WTC11 (cell line): ENCODE results near the gene NOL4L. TPM values are rescaled to one million over a fixed set of nuclear protein-coding genes. Genes with fewer than 3 reads are reported as not detected.

Experiments used
- ATAC-seq: fragments of 200-7000 bp; cut with Tn5 transposase; 2 replicates; pipeline ENCODE4 v1.10.0; 2021; ENCODE audit warnings: mild to moderate bottlenecking, moderate library complexity
- CTCF ChIA-PET: fragments of 300-600 bp; sonication (Branson Sonifier 250); formaldehyde crosslinking; loops from one replicate; lab custom pipeline; 2021; ENCODE audit warnings: antibody characterized with exemption; lab: Charles Lee
- POLR2A ChIA-PET: fragments of 350-600 bp; sonication (Branson Sonifier 250); formaldehyde crosslinking; loops from one replicate; lab custom pipeline; 2021; ENCODE audit warnings: antibody characterized with exemption; lab: Charles Lee
- DNase-seq: peaks from one replicate; pipeline ENCODE4 v3.0.0; 2021; ENCODE audit warnings: low spot score
- H3K27ac Mint-ChIP-seq: 2 replicates; pipeline ENCODE4 v1.8.0; 2021; ENCODE audit warnings: mixed read lengths
- H3K27me3 Mint-ChIP-seq: 2 replicates; pipeline ENCODE4 v1.8.0; 2021; ENCODE audit warnings: low read depth, mild to moderate bottlenecking, moderate library complexity, mixed read lengths
- H3K36me3 Mint-ChIP-seq: 2 replicates; pipeline ENCODE4 v1.8.0; 2021; ENCODE audit warnings: mixed read lengths
- H3K4me1 Mint-ChIP-seq: 2 replicates; pipeline ENCODE4 v1.8.0; 2022; ENCODE audit warnings: mixed read lengths
- H3K4me3 Mint-ChIP-seq: 2 replicates; pipeline ENCODE4 v1.8.0; 2021; ENCODE audit warnings: mild to moderate bottlenecking, moderate library complexity, mixed read lengths
- H3K9me3 Mint-ChIP-seq: 2 replicates; pipeline ENCODE4 v1.8.0; 2021; ENCODE audit warnings: mixed read lengths
- ATF6 ChIP-seq: sonication (generic); formaldehyde crosslinking; IDR thresholded peaks from 2 replicates; pipeline ENCODE4 v1.8.1; 2023; ENCODE audit warnings: mild to moderate bottlenecking, missing genetic modification reagents
- CBFB ChIP-seq: sonication (generic); formaldehyde crosslinking; IDR thresholded peaks from 2 replicates; pipeline ENCODE4 v1.8.1; 2022; ENCODE audit warnings: mild to moderate bottlenecking, low read depth, missing genetic modification reagents
- GRHL2 ChIP-seq: fragments of 250-450 bp; sonication (Bioruptor Pico); IDR thresholded peaks from 2 replicates; pipeline ENCODE4 v1.8.0; 2022; ENCODE audit warnings: mild to moderate bottlenecking, moderate library complexity; ENCODE audit not compliant: insufficient replicate concordance, severe bottlenecking
- GTF2I ChIP-seq: fragments of 250-450 bp; sonication (Bioruptor Pico); conservative IDR thresholded peaks from 2 replicates; pipeline ENCODE4 v1.4.0; 2021; ENCODE audit warnings: mild to moderate bottlenecking
- HMGA2 ChIP-seq: fragments of 250-450 bp; sonication (Bioruptor Pico); IDR thresholded peaks from 2 replicates; pipeline ENCODE4 v1.4.0; 2021; ENCODE audit warnings: mild to moderate bottlenecking, moderate library complexity
- JUN ChIP-seq: sonication (generic); formaldehyde crosslinking; IDR thresholded peaks from 2 replicates; pipeline ENCODE4 v1.8.0; 2023; ENCODE audit warnings: mild to moderate bottlenecking, missing genetic modification reagents
- MYBL2 ChIP-seq: sonication (generic); formaldehyde crosslinking; IDR thresholded peaks from 2 replicates; pipeline ENCODE4 v1.8.1; 2023; ENCODE audit warnings: mild to moderate bottlenecking, moderate library complexity, missing genetic modification reagents
- OVOL2 ChIP-seq: fragments of 250-450 bp; sonication (Bioruptor Pico); IDR thresholded peaks from 2 replicates; pipeline ENCODE4 v1.9.0; 2021; ENCODE audit warnings: mild to moderate bottlenecking, borderline replicate concordance
- PREB ChIP-seq: sonication (generic); formaldehyde crosslinking; IDR thresholded peaks from 2 replicates; pipeline ENCODE4 v1.8.1; 2022; ENCODE audit warnings: mild to moderate bottlenecking, missing genetic modification reagents, moderate library complexity, borderline replicate concordance
- RELA ChIP-seq: sonication (generic); formaldehyde crosslinking; IDR thresholded peaks from 2 replicates; pipeline ENCODE4 v1.8.1; 2022; ENCODE audit warnings: missing genetic modification reagents, mild to moderate bottlenecking, borderline replicate concordance
- SMAD3 ChIP-seq: sonication (generic); formaldehyde crosslinking; IDR thresholded peaks from 2 replicates; pipeline ENCODE4 v1.8.0; 2022; ENCODE audit warnings: missing genetic modification reagents, mild to moderate bottlenecking, borderline replicate concordance
- SOX15 ChIP-seq: fragments of 250-450 bp; sonication (Bioruptor Pico); IDR thresholded peaks from 2 replicates; pipeline ENCODE4 v1.9.0; 2021; ENCODE audit warnings: mild to moderate bottlenecking
- ZBTB43 ChIP-seq: sonication (generic); formaldehyde crosslinking; IDR thresholded peaks from 2 replicates; pipeline ENCODE4 v1.8.1; 2023; ENCODE audit warnings: mild to moderate bottlenecking, missing genetic modification reagents
- ZNF219 ChIP-seq: sonication (generic); formaldehyde crosslinking; IDR thresholded peaks from 2 replicates; pipeline ENCODE4 v1.8.0; 2023; ENCODE audit warnings: missing genetic modification reagents, mild to moderate bottlenecking, borderline replicate concordance
- ZNF232 ChIP-seq: sonication (generic); formaldehyde crosslinking; IDR thresholded peaks from 2 replicates; pipeline ENCODE4 v1.8.0; 2022; ENCODE audit warnings: mild to moderate bottlenecking, missing genetic modification reagents
- ZNF425 ChIP-seq: fragments of 250-450 bp; sonication (Bioruptor Pico); conservative IDR thresholded peaks from 2 replicates; pipeline ENCODE4 v1.9.0; 2021; ENCODE audit warnings: mild to moderate bottlenecking
- ZSCAN18 ChIP-seq: fragments of 250-450 bp; sonication (Bioruptor Pico); IDR thresholded peaks from 2 replicates; pipeline ENCODE4 v2.1.2; 2022; ENCODE audit warnings: mild to moderate bottlenecking, moderate library complexity
- total RNA-seq: library from RNA; stranded (reverse); gene quantifications from 3 replicates; pipeline ENCODE4 v1.2.3, GENCODE V29; 2021

The NOL4L gene
- total RNA-seq, 1 experiment from 2014 or later: 29.0 TPM

GRCh38 chr20:32433311-32434021, 151.7 kb downstream of the NOL4L start (continued):
- TF ChIP-seq ZSCAN18 (no peak), ZNF425 (CRISPR knock-in tag) (no peak)

- POLR2A ChIA-PET: no interaction called here
- no peak overlapping the region for H3K27ac Mint-ChIP-seq
- H3K27me3 Mint-ChIP-seq: no peaks in the 10 kb centered on the region
- no peak for ATAC-seq
- H3K9me3 Mint-ChIP-seq: no peaks in the 10 kb centered on the region
- H3K4me3 Mint-ChIP-seq: no peak overlapping the region
- H3K36me3 Mint-ChIP-seq: peaks cover 28% of the 10 kb centered on the region
- no peak for TF ChIP-seq ZBTB43 (CRISPR knock-in tag)
- no peak for TF ChIP-seq SMAD3 (CRISPR knock-in tag)
- TF ChIP-seq GTF2I: no peak
- no peak for TF ChIP-seq RELA (CRISPR knock-in tag)
- no peak for TF ChIP-seq GRHL2 (CRISPR knock-in tag)
- no peak for TF ChIP-seq JUN (CRISPR knock-in tag)
- no peak for TF ChIP-seq MYBL2 (CRISPR knock-in tag)
- TF ChIP-seq CBFB (CRISPR knock-in tag): no peak
- no peak for TF ChIP-seq SOX15
- TF ChIP-seq ZNF219: no peak
- no peak for TF ChIP-seq ZNF232 (CRISPR knock-in tag)
- no peak for TF ChIP-seq HMGA2 (CRISPR knock-in tag)
- TF ChIP-seq ATF6: no peak
- no peak for TF ChIP-seq OVOL2
- TF ChIP-seq PREB (CRISPR knock-in tag): no peak
- DNase-seq: no peak
- H3K4me1 Mint-ChIP-seq: no peaks in the 10 kb centered on the region
- CTCF ChIA-PET: no interaction called here
Observed at GRCh38 chr20:32432277-32432676, 152.9 kb downstream of the NOL4L start.
